Measurements from ENCODE around the gene SLC6A3. TPM values are rescaled to one million over a fixed set of nuclear protein-coding genes. Genes with fewer than 3 reads are reported as not detected.
A peak's percentile ranks its signal among the peaks of the same experiment; 100 is the strongest.

Gene SLC6A3
- not detected in 2 replicates for total RNA-seq

- H3K4me1 Mint-ChIP-seq (ENCODE audit: low read depth), result no peaks in the 10 kb centered on the region
- H3K27me3 Mint-ChIP-seq (ENCODE audit: low read depth), result peaks cover 52% of the 10 kb centered on the region
- H3K9me3 Mint-ChIP-seq, result no peaks in the 10 kb centered on the region
- H3K36me3 Mint-ChIP-seq (ENCODE audit: low read depth), result no peaks in the 10 kb centered on the region
- intact Hi-C loops (cut with micrococcal nuclease), result no loop called here
- H3K4me3 Mint-ChIP-seq (ENCODE audit: low read depth), result no peak within 1 kb of the TSS
- no peak for DNase-seq (ENCODE audit: low spot score)
- H3K27ac Mint-ChIP-seq, result no peak within 1 kb of the TSS
These were observed at the start of gene SLC6A3 for GRCh38 chr5:1445313-1445688. Gene SLC6A3 (minus strand): TSS chr5:1445440. CDS start chr5:1443197, 2,243 bp downstream.

DNA sequence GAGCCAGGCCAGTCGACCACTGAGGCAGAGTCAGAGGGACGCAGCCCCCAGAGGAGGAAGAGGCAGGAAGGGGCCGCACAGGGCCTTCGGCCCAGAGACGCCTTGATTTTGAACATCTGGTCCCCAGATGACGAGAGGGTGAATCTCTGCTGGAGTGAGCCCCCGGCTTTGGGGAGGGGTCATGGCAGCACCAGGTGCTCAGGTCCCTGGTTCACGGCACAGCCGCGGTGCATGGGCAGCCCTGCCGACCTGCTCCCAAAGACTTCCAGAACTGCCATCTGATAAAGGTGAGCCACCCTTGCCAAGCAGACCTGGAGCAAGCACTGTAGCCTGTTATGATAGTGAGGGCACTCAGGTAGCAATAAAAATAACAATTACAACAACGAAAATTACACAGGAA, 48.7 kb upstream of the SLC6A3 start:
- Mint-ChIP-seq H3K27me3 (ENCODE audit: low read depth) (no peaks in the 10 kb centered on the region), H3K27ac (no peak overlapping the region), H3K36me3 (ENCODE audit: low read depth) (peaks cover 61% of the 10 kb centered on the region), H3K4me1 (ENCODE audit: low read depth) (peaks cover 24% of the 10 kb centered on the region), H3K9me3 (no peaks in the 10 kb centered on the region), H3K4me3 (ENCODE audit: low read depth) (no peak overlapping the region)
- intact Hi-C loops (cut with micrococcal nuclease), result no loop called here
- no peak for DNase-seq (ENCODE audit: low spot score)

- peaks cover 24% of the 10 kb centered on the region for H3K4me1 Mint-ChIP-seq (ENCODE audit: low read depth)
- intact Hi-C loops (cut with micrococcal nuclease), result no loop called here
- H3K4me3 Mint-ChIP-seq (ENCODE audit: low read depth), result no peak overlapping the region
- H3K9me3 Mint-ChIP-seq, result no peaks in the 10 kb centered on the region
- no peaks in the 10 kb centered on the region for H3K27me3 Mint-ChIP-seq (ENCODE audit: low read depth)
- H3K36me3 Mint-ChIP-seq (ENCODE audit: low read depth), result peaks cover 59% of the 10 kb centered on the region
- DNase-seq (ENCODE audit: low spot score), result no peak
- no peak overlapping the region for H3K27ac Mint-ChIP-seq
These were observed 48.2 kb upstream of the SLC6A3 start for GRCh38 chr5:1493413-1493812.

GRCh38 chr5:1492757-1493156, 47.5 kb upstream of the SLC6A3 start:
- H3K27ac Mint-ChIP-seq, result no peak overlapping the region
- no peaks in the 10 kb centered on the region for H3K27me3 Mint-ChIP-seq (ENCODE audit: low read depth)
- H3K9me3 Mint-ChIP-seq, result no peaks in the 10 kb centered on the region
- H3K4me3 Mint-ChIP-seq (ENCODE audit: low read depth), result no peak overlapping the region
- peaks cover 24% of the 10 kb centered on the region for H3K4me1 Mint-ChIP-seq (ENCODE audit: low read depth)
- H3K36me3 Mint-ChIP-seq (ENCODE audit: low read depth), result peaks cover 61% of the 10 kb centered on the region
- intact Hi-C loops (cut with micrococcal nuclease), result no loop called here
- DNase-seq (ENCODE audit: low spot score), result no peak

DNA sequence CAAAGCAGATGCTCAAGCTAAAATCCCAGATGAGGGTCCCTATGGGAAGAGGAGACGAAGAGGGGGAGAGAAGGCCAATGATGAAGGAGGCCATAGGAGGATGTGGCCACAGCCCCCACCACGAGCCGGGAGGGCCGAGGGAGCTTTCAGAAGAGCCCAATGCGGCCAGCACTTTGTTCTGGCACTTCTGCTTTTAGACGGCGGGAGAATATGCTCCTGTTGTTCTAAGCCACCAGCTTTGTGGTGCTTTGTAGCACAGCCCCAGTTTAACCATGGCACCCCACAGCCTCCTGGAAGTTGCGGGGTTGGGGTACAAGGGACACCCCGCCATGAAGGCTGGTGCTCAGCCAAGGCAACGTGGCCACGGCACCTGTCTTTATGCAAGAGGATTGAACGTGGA, 45.1 kb upstream of the SLC6A3 start:
- Mint-ChIP-seq H3K4me3 (ENCODE audit: low read depth) (no peak overlapping the region), H3K27ac (no peak overlapping the region), H3K4me1 (ENCODE audit: low read depth) (peaks cover 16% of the 10 kb centered on the region), H3K27me3 (ENCODE audit: low read depth) (no peaks in the 10 kb centered on the region), H3K9me3 (no peaks in the 10 kb centered on the region), H3K36me3 (ENCODE audit: low read depth) (peaks cover 63% of the 10 kb centered on the region)
- DNase-seq (ENCODE audit: low spot score), result no peak
- intact Hi-C loops (cut with micrococcal nuclease), result no loop called here

- Mint-ChIP-seq H3K4me1 (ENCODE audit: low read depth) (peaks cover 11% of the 10 kb centered on the region), H3K4me3 (ENCODE audit: low read depth) (no peak overlapping the region), H3K36me3 (ENCODE audit: low read depth) (peaks cover 63% of the 10 kb centered on the region)
These were observed 44.5 kb upstream of the SLC6A3 start for GRCh38 chr5:1489754-1490153.

DNA sequence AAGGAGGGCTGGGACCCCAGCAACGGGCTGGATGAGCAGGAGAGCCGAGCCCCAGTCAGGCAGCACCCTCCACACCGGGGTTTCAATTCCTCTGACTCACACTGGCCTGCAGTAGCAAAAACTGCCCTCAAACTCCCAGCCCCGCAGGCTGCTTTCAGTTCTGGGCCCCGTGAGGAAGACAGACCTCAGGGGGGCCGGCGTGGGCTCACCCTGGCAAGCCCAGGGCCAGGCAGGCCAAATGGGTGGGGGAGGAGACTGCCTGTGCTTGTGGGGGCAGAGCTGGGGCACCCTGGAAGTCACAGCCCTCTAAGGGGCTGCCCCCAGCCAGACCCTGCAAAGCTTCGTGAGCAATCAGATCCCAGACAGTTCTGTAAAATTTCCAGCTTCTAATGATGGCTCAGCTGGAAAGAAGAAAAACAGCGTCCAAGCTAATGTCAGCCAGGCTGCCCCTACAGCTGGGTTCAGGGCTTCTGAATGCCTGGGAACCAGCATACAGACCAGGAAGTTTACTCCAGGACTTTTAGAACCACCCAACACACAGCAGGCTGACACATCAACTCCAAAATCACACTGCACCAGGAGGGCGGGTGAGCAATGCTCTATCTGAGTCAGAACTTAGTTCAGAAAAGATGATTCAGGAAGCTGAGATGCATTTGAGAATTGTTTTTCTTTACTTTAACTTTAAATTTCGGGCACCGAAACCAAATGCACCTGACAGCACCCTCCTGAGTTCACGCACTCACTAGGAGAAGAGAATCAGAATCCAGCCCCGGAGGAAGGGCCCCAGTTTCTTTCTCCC, 43.8 kb upstream of the SLC6A3 start:
- Mint-ChIP-seq H3K4me3 (ENCODE audit: low read depth) (no peak overlapping the region), H3K4me1 (ENCODE audit: low read depth) (peaks cover 11% of the 10 kb centered on the region), H3K27me3 (ENCODE audit: low read depth) (no peaks in the 10 kb centered on the region), H3K27ac (peak overlapping the region; percentile 46), H3K9me3 (no peaks in the 10 kb centered on the region), H3K36me3 (ENCODE audit: low read depth) (peaks cover 62% of the 10 kb centered on the region)
- no peak for DNase-seq (ENCODE audit: low spot score)
- intact Hi-C loops (cut with micrococcal nuclease), result loop anchor here (5.0 kb wide), 1 partner anchor 38 kb away; no protein-coding TSS in a partner anchor

More at GRCh38 chr5:1489754-1490153, 44.5 kb upstream of the SLC6A3 start:
- intact Hi-C loops (cut with micrococcal nuclease), result loop anchor here (5.0 kb wide), 1 partner anchor 38 kb away; no protein-coding TSS in a partner anchor
- no peaks in the 10 kb centered on the region for H3K27me3 Mint-ChIP-seq (ENCODE audit: low read depth)
- no peak for DNase-seq (ENCODE audit: low spot score)
- no peaks in the 10 kb centered on the region for H3K9me3 Mint-ChIP-seq
- peak overlapping the region; percentile 46 for H3K27ac Mint-ChIP-seq

DNA sequence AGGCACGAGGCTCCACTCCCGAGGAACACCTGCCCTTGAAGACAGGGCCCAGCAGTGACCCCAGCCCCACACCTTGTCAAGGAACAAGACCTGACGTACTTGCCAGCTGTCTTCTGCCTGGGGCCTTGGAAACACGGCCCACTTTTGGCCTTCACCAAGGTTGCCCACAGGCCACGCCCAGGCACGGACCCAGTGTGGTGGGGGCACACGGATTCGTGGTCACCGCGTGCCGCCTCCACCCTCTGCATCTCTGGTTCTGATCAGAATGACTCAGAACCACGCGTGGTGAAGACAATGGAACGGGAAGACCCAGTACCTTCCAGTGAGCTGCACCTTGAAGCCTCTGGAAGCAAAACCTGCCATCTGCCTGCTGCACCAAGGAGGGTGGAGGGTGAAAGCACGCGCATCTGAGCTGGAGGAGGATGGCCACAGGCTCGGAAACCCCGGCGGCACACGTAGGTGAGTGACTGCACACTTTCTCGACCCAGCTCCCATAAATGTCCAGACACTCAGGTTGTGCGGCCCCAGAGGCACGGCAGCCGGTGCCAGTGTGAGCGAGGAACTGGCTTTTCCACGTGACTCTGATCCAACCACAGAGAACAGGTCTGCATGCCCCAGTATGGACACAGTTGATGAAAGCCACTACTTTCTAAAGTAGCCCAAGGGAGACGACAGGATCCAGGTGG, 42.0 kb upstream of the SLC6A3 start:
- peaks cover 11% of the 10 kb centered on the region for H3K4me1 Mint-ChIP-seq (ENCODE audit: low read depth)
- H3K27ac Mint-ChIP-seq, result no peak overlapping the region
- intact Hi-C loops (cut with micrococcal nuclease), result loop anchor here (5.0 kb wide), 1 partner anchor 40 kb away; no protein-coding TSS in a partner anchor
- H3K9me3 Mint-ChIP-seq, result no peaks in the 10 kb centered on the region
- H3K27me3 Mint-ChIP-seq (ENCODE audit: low read depth), result no peaks in the 10 kb centered on the region
- H3K4me3 Mint-ChIP-seq (ENCODE audit: low read depth), result no peak overlapping the region
- H3K36me3 Mint-ChIP-seq (ENCODE audit: low read depth), result peaks cover 54% of the 10 kb centered on the region
- DNase-seq (ENCODE audit: low spot score), result no peak

DNA sequence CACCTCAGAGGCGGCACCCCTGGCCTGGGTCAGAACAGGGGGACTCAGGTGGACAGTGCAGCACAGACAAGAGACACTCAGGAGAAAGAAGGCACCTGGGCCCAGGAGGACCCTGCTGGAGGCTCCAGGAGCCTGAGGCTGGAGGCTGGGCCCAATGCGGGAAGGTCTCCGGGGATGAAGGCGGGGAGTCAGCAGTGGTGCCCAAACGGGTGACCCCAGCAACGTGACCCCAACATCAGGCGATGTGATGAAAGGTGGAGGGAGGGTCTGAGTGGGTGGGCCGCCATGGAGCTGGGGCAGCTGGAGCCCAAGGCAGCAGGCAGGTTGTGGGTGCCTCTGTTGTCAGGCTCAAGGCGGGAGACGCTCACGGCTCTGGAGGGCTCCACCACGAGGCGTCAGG, 41.0 kb upstream of the SLC6A3 start:
- DNase-seq (ENCODE audit: low spot score), result no peak
- H3K27ac Mint-ChIP-seq, result no peak overlapping the region
- H3K9me3 Mint-ChIP-seq, result no peaks in the 10 kb centered on the region
- intact Hi-C loops (cut with micrococcal nuclease), result loop anchor here (5.0 kb wide), 1 partner anchor 41 kb away; no protein-coding TSS in a partner anchor
- peaks cover 45% of the 10 kb centered on the region for H3K36me3 Mint-ChIP-seq (ENCODE audit: low read depth)
- H3K4me1 Mint-ChIP-seq (ENCODE audit: low read depth), result peaks cover 11% of the 10 kb centered on the region
- H3K27me3 Mint-ChIP-seq (ENCODE audit: low read depth), result no peaks in the 10 kb centered on the region
- H3K4me3 Mint-ChIP-seq (ENCODE audit: low read depth), result no peak overlapping the region

- Mint-ChIP-seq H3K27me3 (ENCODE audit: low read depth) (no peaks in the 10 kb centered on the region), H3K27ac (no peak overlapping the region), H3K4me3 (ENCODE audit: low read depth) (no peak overlapping the region), H3K9me3 (no peaks in the 10 kb centered on the region), H3K36me3 (ENCODE audit: low read depth) (peaks cover 39% of the 10 kb centered on the region), H3K4me1 (ENCODE audit: low read depth) (peaks cover 11% of the 10 kb centered on the region)
- intact Hi-C loops (cut with micrococcal nuclease), result loop anchor here (5.0 kb wide), 1 partner anchor 42 kb away; no protein-coding TSS in a partner anchor
- DNase-seq (ENCODE audit: low spot score), result no peak
These were observed 40.4 kb upstream of the SLC6A3 start for GRCh38 chr5:1485579-1486118.

- Mint-ChIP-seq H3K36me3 (ENCODE audit: low read depth) (peaks cover 34% of the 10 kb centered on the region), H3K27ac (no peak overlapping the region), H3K4me1 (ENCODE audit: low read depth) (peaks cover 9% of the 10 kb centered on the region), H3K4me3 (ENCODE audit: low read depth) (no peak overlapping the region), H3K9me3 (no peaks in the 10 kb centered on the region), H3K27me3 (ENCODE audit: low read depth) (no peaks in the 10 kb centered on the region)
- DNase-seq (ENCODE audit: low spot score), result no peak
- intact Hi-C loops (cut with micrococcal nuclease), result loop anchor here (5.0 kb wide), 1 partner anchor 42 kb away; no protein-coding TSS in a partner anchor
These were observed 39.7 kb upstream of the SLC6A3 start for GRCh38 chr5:1484730-1485578.

All from activated T-helper 2 cell treated with anti-CD3 and anti-CD28 coated beads, Interferon-gamma antibody, Interleukin-2, Interleukin-4, amounts not matched to agents 10 μg/mL and 5 μg/mL and 100 μg/mL, durations not matched to agents 14 hours and 24 hours and 36 hours (primary cell).